ENCODE data around the gene AJM1.

The AJM1 gene

GRCh38 chr9:136803551-136804508, 38.4 kb upstream of the AJM1 start:
- DNase-seq (ENCODE audit: insufficient read length) (no peak), FAIRE-seq (no peak)
- TF ChIP-seq TAF1 (IDR thresholded peaks at IDR 0.05; ENCODE audit: borderline replicate concordance, low read depth, low read length) (no peak), POLR2A (IDR thresholded peaks at IDR 0.05; ENCODE audit: low read depth, low read length) (no peak)

- TF ChIP-seq TAF1 (IDR thresholded peaks at IDR 0.05; ENCODE audit: borderline replicate concordance, low read depth, low read length) = no peak
- no peak for TF ChIP-seq POLR2AphosphoS5 (IDR thresholded peaks at IDR 0.05; ENCODE audit: low read depth, low read length)
- TF ChIP-seq POLR2A (IDR thresholded peaks at IDR 0.05; ENCODE audit: low read depth, low read length) = no peak
- FAIRE-seq (no peak), DNase-seq (ENCODE audit: insufficient read length) (no peak)
These were observed 37.6 kb upstream of the AJM1 start for GRCh38 chr9:136804509-136805206.

GRCh38 chr9:136805207-136805740, 37.0 kb upstream of the AJM1 start:
- DNase-seq (ENCODE audit: insufficient read length) = no peak
- TF ChIP-seq POLR2A (IDR thresholded peaks at IDR 0.05; ENCODE audit: low read depth, low read length) = no peak
- no peak for TF ChIP-seq TAF1 (IDR thresholded peaks at IDR 0.05; ENCODE audit: borderline replicate concordance, low read depth, low read length)
- TF ChIP-seq POLR2AphosphoS5 (IDR thresholded peaks at IDR 0.05; ENCODE audit: low read depth, low read length) = no peak
- FAIRE-seq = no peak

- FAIRE-seq = no peak
- TF ChIP-seq TAF1 (IDR thresholded peaks at IDR 0.05; ENCODE audit: borderline replicate concordance, low read depth, low read length) (no peak), POLR2A (IDR thresholded peaks at IDR 0.05; ENCODE audit: low read depth, low read length) (no peak), POLR2AphosphoS5 (IDR thresholded peaks at IDR 0.05; ENCODE audit: low read depth, low read length) (no peak)
- no peak for DNase-seq (ENCODE audit: insufficient read length)
These were observed 36.2 kb upstream of the AJM1 start for GRCh38 chr9:136806067-136806466.

- FAIRE-seq = no peak
- no peak for DNase-seq (ENCODE audit: insufficient read length)
These were observed 35.6 kb upstream of the AJM1 start for GRCh38 chr9:136806631-136807201.

GRCh38 chr9:136807281-136808074, 34.8 kb upstream of the AJM1 start, which contains the start of gene RABL6:
Gene RABL6 (plus strand): TSS chr9:136807948. CDS start chr9:136808197, 249 bp downstream.
- FAIRE-seq = peak; percentile 87
- DNase-seq (ENCODE audit: insufficient read length) = peak; percentile 98

More at GRCh38 chr9:136806631-136807201, 35.6 kb upstream of the AJM1 start:
- TF ChIP-seq POLR2A (IDR thresholded peaks at IDR 0.05; ENCODE audit: low read depth, low read length) = no peak
- no peak for TF ChIP-seq TAF1 (IDR thresholded peaks at IDR 0.05; ENCODE audit: borderline replicate concordance, low read depth, low read length)

GRCh38 chr9:136808075-136808805, 34.0 kb upstream of the AJM1 start:
- no peak for FAIRE-seq
- DNase-seq (ENCODE audit: insufficient read length) = no peak
- TF ChIP-seq POLR2A (IDR thresholded peaks at IDR 0.05; ENCODE audit: low read depth, low read length) = no peak
- TF ChIP-seq TAF1 (IDR thresholded peaks at IDR 0.05; ENCODE audit: borderline replicate concordance, low read depth, low read length) = peak; percentile 81

More at GRCh38 chr9:136807281-136808074, 34.8 kb upstream of the AJM1 start, which contains the start of gene RABL6:
- peak; percentile 92 for TF ChIP-seq TAF1 (IDR thresholded peaks at IDR 0.05; ENCODE audit: borderline replicate concordance, low read depth, low read length)
- peak; percentile 93 for TF ChIP-seq POLR2A (IDR thresholded peaks at IDR 0.05; ENCODE audit: low read depth, low read length)
- TF ChIP-seq POLR2AphosphoS5 (IDR thresholded peaks at IDR 0.05; ENCODE audit: low read depth, low read length) = peak; percentile 61

GRCh38 chr9:136808806-136809158, 33.5 kb upstream of the AJM1 start:
- TF ChIP-seq POLR2AphosphoS5 (IDR thresholded peaks at IDR 0.05; ENCODE audit: low read depth, low read length) = no peak
- TF ChIP-seq POLR2A (IDR thresholded peaks at IDR 0.05; ENCODE audit: low read depth, low read length) = no peak
- TF ChIP-seq TAF1 (IDR thresholded peaks at IDR 0.05; ENCODE audit: borderline replicate concordance, low read depth, low read length) = no peak
- no peak for DNase-seq (ENCODE audit: insufficient read length)
- no peak for FAIRE-seq

GRCh38 chr9:136814725-136815421, 27.4 kb upstream of the AJM1 start:
- TF ChIP-seq POLR2AphosphoS5 (IDR thresholded peaks at IDR 0.05; ENCODE audit: low read depth, low read length) = no peak
- TF ChIP-seq POLR2A (IDR thresholded peaks at IDR 0.05; ENCODE audit: low read depth, low read length) = no peak
- DNase-seq (ENCODE audit: insufficient read length) (no peak), FAIRE-seq (no peak)

- TF ChIP-seq POLR2A (IDR thresholded peaks at IDR 0.05; ENCODE audit: low read depth, low read length) = no peak
- no peak for TF ChIP-seq TAF1 (IDR thresholded peaks at IDR 0.05; ENCODE audit: borderline replicate concordance, low read depth, low read length)
- no peak for TF ChIP-seq POLR2AphosphoS5 (IDR thresholded peaks at IDR 0.05; ENCODE audit: low read depth, low read length)
- no peak for DNase-seq (ENCODE audit: insufficient read length)
- no peak for FAIRE-seq
These were observed 26.9 kb upstream of the AJM1 start for GRCh38 chr9:136815422-136815782.
